ENCODE measurements around the gene GJA8. TPM values are rescaled to one million over a fixed set of nuclear protein-coding genes. Genes with fewer than 3 reads are reported as not detected.
"Not testable (repeated sequence)": the region's sequence is repeated elsewhere in the genome, so short reads cannot be mapped to it uniquely, and the experiment has no call there.

GJA8 gene
- total RNA-seq = not detected

DNA sequence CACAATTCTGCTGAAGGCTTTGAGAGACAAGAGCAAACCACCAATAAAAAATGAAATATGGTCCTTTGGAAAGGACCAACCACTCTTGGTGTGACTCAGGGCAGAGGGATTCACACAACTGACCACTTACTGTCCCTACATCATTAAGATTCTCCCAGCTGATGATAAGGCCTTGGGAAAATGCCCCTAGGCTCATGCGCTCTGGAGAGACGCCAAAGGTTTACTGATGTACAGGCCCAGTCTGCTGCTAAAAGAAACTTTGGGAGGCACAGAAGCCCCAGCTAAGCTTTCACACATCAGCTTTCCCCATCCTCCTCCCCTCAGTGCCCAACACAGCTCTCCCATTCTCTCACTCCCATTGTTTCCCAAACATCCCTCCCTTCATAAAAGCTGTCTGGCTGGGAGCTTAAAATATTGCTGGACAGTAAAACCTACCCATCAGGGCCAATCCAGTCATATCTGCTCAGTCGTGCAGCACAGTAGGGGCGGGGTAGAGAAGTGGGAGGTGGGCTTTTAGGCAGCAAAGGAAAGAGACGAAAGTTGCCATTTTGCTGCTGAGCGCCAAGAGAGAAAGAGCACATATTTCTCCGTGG, at the start of gene GJA8:
TSS of gene GJA8 (plus strand) at position 543 of the 593 bp plus-strand sequence. CDS start 5,161 bp downstream, outside the sequence.
- H3K36me3 Mint-ChIP-seq (ENCODE audit: low read depth) = no peaks in the 10 kb centered on the region
- peaks cover 11% of the 10 kb centered on the region for H3K4me1 Mint-ChIP-seq
- H3K27ac Mint-ChIP-seq = no peak within 1 kb of the TSS
- H3K27me3 Mint-ChIP-seq = peaks cover 4% of the 10 kb centered on the region
- no peaks in the 10 kb centered on the region for H3K9me3 Mint-ChIP-seq
- POLR2A ChIA-PET = no interaction called here
- DNase-seq = no peak
- CTCF ChIA-PET = interaction anchor here (4.5 kb wide), 1 partner anchor 10 kb away, joined by 22 read pairs; no protein-coding TSS in a partner anchor
- H3K4me3 Mint-ChIP-seq = no peak within 1 kb of the TSS

DNA sequence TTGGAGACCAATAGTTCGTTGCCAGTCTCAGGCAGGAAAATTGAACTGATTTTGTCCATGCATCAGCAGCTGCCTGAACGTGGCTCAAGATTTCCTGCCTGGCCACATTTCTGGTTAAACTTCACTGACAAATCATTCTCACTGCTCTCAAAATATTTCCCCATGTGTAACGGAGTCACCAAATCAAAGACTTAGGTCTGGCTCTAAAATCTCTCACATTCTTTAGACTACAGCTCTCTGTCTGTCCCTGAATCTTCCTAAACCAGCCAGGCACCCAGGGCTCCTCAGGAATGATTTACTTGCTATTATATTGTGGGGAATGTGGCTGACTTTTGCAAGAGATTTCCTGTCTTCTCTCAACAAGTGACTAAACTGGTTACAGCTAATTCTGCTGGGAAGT, 49.2 kb upstream of the GJA8 start:
- POLR2A ChIA-PET = no interaction called here
- H3K4me3 Mint-ChIP-seq = no peak overlapping the region
- no peaks in the 10 kb centered on the region for H3K4me1 Mint-ChIP-seq
- CTCF ChIA-PET = interaction anchor here (0.6 kb wide), 1 partner anchor 25 kb away, joined by 3 read pairs; no protein-coding TSS in a partner anchor
- H3K27me3 Mint-ChIP-seq = peaks cover 20% of the 10 kb centered on the region
- no peaks in the 10 kb centered on the region for H3K36me3 Mint-ChIP-seq (ENCODE audit: low read depth)
- no peak overlapping the region for H3K27ac Mint-ChIP-seq
- H3K9me3 Mint-ChIP-seq = no peaks in the 10 kb centered on the region
- DNase-seq = no peak

DNA sequence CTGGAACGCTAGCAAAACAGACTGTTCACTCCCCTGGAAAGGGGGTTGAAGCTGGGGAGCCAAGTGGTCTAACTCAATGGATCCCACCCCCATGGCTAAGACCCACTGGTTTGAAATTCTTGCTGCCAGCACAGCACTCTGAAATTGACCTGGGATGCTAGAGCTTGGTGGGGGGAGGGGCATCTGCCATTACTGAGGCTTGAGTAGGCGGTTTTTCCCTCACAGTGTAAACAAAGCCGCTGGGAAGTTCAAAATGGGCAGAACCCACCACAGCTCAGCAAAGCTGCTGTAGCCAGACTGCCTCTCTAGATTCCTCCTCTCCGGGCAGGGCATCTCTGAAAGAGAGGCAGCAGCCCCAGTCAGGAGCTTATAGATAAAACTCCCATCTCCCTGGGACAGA, 47.6 kb upstream of the GJA8 start:
- DNase-seq; H3K27ac Mint-ChIP-seq; CTCF ChIA-PET; H3K36me3 Mint-ChIP-seq (ENCODE audit: low read depth); H3K4me3 Mint-ChIP-seq; POLR2A ChIA-PET; H3K4me1 Mint-ChIP-seq; H3K9me3 Mint-ChIP-seq: not testable (repeated sequence)
- peaks cover 30% of the 10 kb centered on the region for H3K27me3 Mint-ChIP-seq

GRCh38 chr1:147855996-147856395, 46.6 kb upstream of the GJA8 start:
- H3K9me3 Mint-ChIP-seq; H3K4me1 Mint-ChIP-seq; POLR2A ChIA-PET; H3K36me3 Mint-ChIP-seq (ENCODE audit: low read depth); H3K27ac Mint-ChIP-seq; CTCF ChIA-PET; H3K4me3 Mint-ChIP-seq; DNase-seq: not testable (repeated sequence)
- peaks cover 32% of the 10 kb centered on the region for H3K27me3 Mint-ChIP-seq

DNA sequence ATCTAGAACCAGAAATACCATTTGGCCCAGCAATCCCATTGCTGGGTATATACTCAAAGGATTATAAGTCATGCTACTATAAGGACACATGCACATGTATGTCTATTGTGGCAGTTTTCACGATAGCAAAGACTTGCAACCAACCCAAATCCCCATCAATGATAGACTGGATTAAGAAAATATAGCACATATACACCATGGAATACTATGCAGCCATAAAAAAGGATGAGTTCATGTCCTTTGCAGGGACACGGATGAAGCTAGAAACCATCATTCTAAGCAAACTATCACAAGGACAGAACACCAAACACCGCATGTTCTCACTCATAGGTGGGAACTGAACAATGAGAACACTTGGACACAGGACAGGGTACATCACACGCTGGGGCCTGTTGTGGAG, 35.4 kb upstream of the GJA8 start:
- CTCF ChIA-PET = interaction anchor here (0.6 kb wide), 1 partner anchor 26 kb away, joined by 3 read pairs; no protein-coding TSS in a partner anchor
- H3K9me3 Mint-ChIP-seq; H3K27ac Mint-ChIP-seq; H3K4me3 Mint-ChIP-seq; H3K4me1 Mint-ChIP-seq; H3K36me3 Mint-ChIP-seq (ENCODE audit: low read depth); POLR2A ChIA-PET; DNase-seq: not testable (repeated sequence)
- peaks cover 27% of the 10 kb centered on the region for H3K27me3 Mint-ChIP-seq

- H3K36me3 Mint-ChIP-seq (ENCODE audit: low read depth) = no peaks in the 10 kb centered on the region
- CTCF ChIA-PET = no interaction called here
- H3K27ac Mint-ChIP-seq = no peak overlapping the region
- peaks cover 21% of the 10 kb centered on the region for H3K27me3 Mint-ChIP-seq
- H3K4me1 Mint-ChIP-seq = no peaks in the 10 kb centered on the region
- POLR2A ChIA-PET = no interaction called here
- H3K4me3 Mint-ChIP-seq = no peak overlapping the region
- no peak for DNase-seq
- H3K9me3 Mint-ChIP-seq = peaks cover 6% of the 10 kb centered on the region
Measured at GRCh38 chr1:147878022-147878421, 24.6 kb upstream of the GJA8 start.

GRCh38 chr1:147879911-147880310, 22.7 kb upstream of the GJA8 start:
- Mint-ChIP-seq H3K36me3 (ENCODE audit: low read depth) (no peaks in the 10 kb centered on the region), H3K27ac (no peak overlapping the region), H3K4me3 (no peak overlapping the region), H3K4me1 (no peaks in the 10 kb centered on the region), H3K9me3 (peaks cover 6% of the 10 kb centered on the region), H3K27me3 (peaks cover 18% of the 10 kb centered on the region)
- ChIA-PET POLR2A (no interaction called here), CTCF (no interaction called here)
- DNase-seq = no peak

DNA sequence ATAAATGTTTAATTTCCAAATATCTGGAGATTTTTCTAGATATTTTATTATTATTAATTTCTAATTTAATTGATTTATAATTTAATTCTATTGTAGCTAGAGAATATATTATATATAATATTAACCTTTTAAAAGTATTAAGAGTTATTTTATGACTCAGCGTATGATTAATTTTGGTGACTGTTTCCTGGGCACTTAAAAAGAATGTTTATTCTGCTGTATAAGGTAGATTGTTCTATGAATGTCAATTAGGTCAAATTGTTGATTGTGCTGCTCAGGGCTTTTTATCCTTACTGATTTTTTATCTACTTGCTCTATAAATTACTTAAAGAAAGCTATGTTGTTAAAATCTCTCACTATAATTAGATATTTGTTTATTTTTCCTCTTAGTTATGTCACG, 20.1 kb upstream of the GJA8 start:
- ChIA-PET POLR2A (no interaction called here), CTCF (no interaction called here)
- no peak for DNase-seq
- Mint-ChIP-seq H3K27me3 (peaks cover 5% of the 10 kb centered on the region), H3K36me3 (ENCODE audit: low read depth) (no peaks in the 10 kb centered on the region), H3K4me3 (no peak overlapping the region), H3K9me3 (peaks cover 6% of the 10 kb centered on the region), H3K27ac (no peak overlapping the region), H3K4me1 (no peaks in the 10 kb centered on the region)

DNA sequence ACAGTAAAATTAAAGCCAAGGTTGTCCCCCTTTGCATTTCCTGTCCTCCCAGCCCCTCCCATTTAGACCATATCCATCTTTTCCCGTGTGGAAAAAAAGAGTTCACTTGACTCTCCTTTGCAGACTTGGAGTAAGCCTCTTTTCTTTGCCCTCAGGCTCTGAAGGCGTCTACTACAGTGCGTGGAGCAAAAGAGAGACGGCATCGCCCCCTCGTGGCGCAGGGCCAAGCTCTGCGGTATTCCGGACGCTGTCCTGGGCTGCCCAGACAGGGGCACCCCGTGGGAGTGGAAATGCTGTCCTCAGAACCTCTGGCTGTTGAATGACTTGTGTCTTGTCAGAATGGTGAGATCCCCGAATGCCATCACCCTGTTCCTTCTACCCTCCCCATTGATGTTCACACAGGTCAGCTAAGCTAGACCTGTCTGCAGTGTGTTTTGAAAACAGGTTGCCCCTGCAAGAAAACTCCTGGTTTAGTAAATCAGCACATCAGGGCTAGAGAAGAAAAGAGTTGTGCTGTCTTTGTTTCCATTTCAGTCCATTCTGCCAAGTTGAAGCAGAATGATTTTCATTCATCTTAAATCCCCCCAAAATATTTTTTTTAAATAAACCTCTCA, 12.3 kb upstream of the GJA8 start:
- Mint-ChIP-seq H3K4me3 (no peak overlapping the region), H3K27me3 (no peaks in the 10 kb centered on the region), H3K9me3 (no peaks in the 10 kb centered on the region), H3K4me1 (no peaks in the 10 kb centered on the region), H3K36me3 (ENCODE audit: low read depth) (no peaks in the 10 kb centered on the region), H3K27ac (no peak overlapping the region)
- peak; percentile 66 for DNase-seq
- ChIA-PET CTCF (interaction anchor here (1.0 kb wide), 1 partner anchor 399 kb away, joined by 4 read pairs; no protein-coding TSS in a partner anchor), POLR2A (no interaction called here)

GRCh38 chr1:147891088-147891487, 11.5 kb upstream of the GJA8 start:
- H3K27me3 Mint-ChIP-seq = no peaks in the 10 kb centered on the region
- POLR2A ChIA-PET = no interaction called here
- no peak for DNase-seq
- H3K4me1 Mint-ChIP-seq = no peaks in the 10 kb centered on the region
- CTCF ChIA-PET = no interaction called here
- H3K27ac Mint-ChIP-seq = no peak overlapping the region
- no peaks in the 10 kb centered on the region for H3K9me3 Mint-ChIP-seq
- no peak overlapping the region for H3K4me3 Mint-ChIP-seq
- no peaks in the 10 kb centered on the region for H3K36me3 Mint-ChIP-seq (ENCODE audit: low read depth)

- Mint-ChIP-seq H3K4me3 (no peak overlapping the region), H3K4me1 (no peaks in the 10 kb centered on the region), H3K27ac (no peak overlapping the region), H3K36me3 (ENCODE audit: low read depth) (no peaks in the 10 kb centered on the region), H3K27me3 (no peaks in the 10 kb centered on the region), H3K9me3 (no peaks in the 10 kb centered on the region)
- CTCF ChIA-PET = interaction anchor here (0.6 to 2.3 kb wide), 13 partner anchors 8 to 792 kb away, joined by 3 to 22 read pairs (median 4); partner anchors contain the start of genes CHD1L and GJA8
- POLR2A ChIA-PET = no interaction called here
- peak; percentile 35 for DNase-seq
Measured at GRCh38 chr1:147892216-147892615, 10.4 kb upstream of the GJA8 start.

DNA sequence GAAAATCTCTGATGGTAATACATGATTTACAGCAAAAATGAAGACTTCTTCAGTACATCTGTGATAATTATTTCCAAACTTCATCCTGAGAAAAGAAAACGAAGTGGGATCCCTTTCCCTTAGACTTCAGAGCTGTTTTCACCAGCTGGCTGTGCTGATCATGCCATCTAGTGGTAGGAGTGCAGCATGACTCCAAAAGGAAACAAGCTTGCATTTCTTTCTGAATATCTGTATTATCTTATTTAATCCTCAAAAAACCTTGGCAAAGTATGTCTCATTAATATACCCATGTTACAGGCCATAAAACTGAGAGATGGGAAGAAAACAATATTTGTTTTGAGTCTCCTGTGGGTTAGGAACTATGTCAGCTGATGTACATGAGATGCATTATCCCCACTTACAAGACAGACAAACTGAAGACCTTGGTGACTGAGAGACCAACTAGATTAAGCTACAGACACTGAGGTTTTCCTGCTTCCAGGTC, 9.8 kb upstream of the GJA8 start:
- no peaks in the 10 kb centered on the region for H3K27me3 Mint-ChIP-seq
- POLR2A ChIA-PET = no interaction called here
- DNase-seq = peak; percentile 44

DNA sequence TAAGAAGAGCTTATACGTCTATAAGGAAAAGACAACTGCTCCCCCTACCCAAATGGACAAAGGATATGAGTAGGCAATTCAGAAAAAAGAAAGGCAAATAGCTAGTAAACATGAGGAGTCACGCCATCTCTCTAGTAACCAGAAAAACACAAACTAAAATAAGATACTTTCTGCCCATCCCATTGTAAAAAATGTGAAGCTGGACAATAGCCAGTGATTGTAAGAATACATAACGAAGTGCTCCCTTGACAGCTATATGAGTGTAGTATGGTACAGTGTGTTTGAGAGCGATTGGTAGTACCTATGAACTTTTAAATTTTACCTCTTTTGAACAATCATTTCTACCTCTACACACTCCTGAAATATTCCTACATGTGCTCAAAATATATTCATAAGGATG, 7.5 kb upstream of the GJA8 start:
- no peak overlapping the region for H3K27ac Mint-ChIP-seq
- H3K4me1 Mint-ChIP-seq = no peaks in the 10 kb centered on the region
- DNase-seq = no peak
- ChIA-PET CTCF (no interaction called here), POLR2A (no interaction called here)
- H3K9me3 Mint-ChIP-seq = no peaks in the 10 kb centered on the region
- H3K36me3 Mint-ChIP-seq (ENCODE audit: low read depth) = no peaks in the 10 kb centered on the region
- no peaks in the 10 kb centered on the region for H3K27me3 Mint-ChIP-seq
- H3K4me3 Mint-ChIP-seq = no peak overlapping the region

More for the DNA sequence above, 9.8 kb upstream of the GJA8 start:
- no peak overlapping the region for H3K4me3 Mint-ChIP-seq
- H3K9me3 Mint-ChIP-seq = no peaks in the 10 kb centered on the region
- CTCF ChIA-PET = interaction anchor here (0.6 to 2.3 kb wide), 15 partner anchors 8 to 792 kb away, joined by 3 to 22 read pairs (median 3); partner anchors contain the start of genes CHD1L and GJA8
- no peak overlapping the region for H3K27ac Mint-ChIP-seq
- no peaks in the 10 kb centered on the region for H3K36me3 Mint-ChIP-seq (ENCODE audit: low read depth)
- H3K4me1 Mint-ChIP-seq = no peaks in the 10 kb centered on the region
